Activated effector memory CD4-positive, alpha-beta T cell treated with anti-CD3 and anti-CD28 coated beads, Interleukin-2, amount 50 U/mL, for 16 hours (primary cell): ENCODE results near the gene SANBR.
"Not testable (repeated sequence)": the region's sequence is repeated elsewhere in the genome, so short reads cannot be mapped to it uniquely, and the experiment has no call there.

Source experiments
- DNase-seq: peaks from one replicate; pipeline ENCODE4 v3.0.0-alpha.2; 2020

SANBR gene

GRCh38 chr2:61065714-61066709 lies at the start of gene SANBR:
SANBR (plus strand) TSS chr2:61065871; CDS start chr2:61070351, 4,480 bp downstream.
- DNase-seq, result peak; percentile 95

- DNase-seq, result no peak
These were observed 49.7 kb upstream of the SANBR start for GRCh38 chr2:61015976-61016375.

GRCh38 chr2:61016392-61017002 lies 49.2 kb upstream of the SANBR start:
- no peak for DNase-seq

- peak; percentile 88 for DNase-seq
These were observed 48.6 kb upstream of the SANBR start for GRCh38 chr2:61017003-61017555.

GRCh38 chr2:61017556-61018317 lies 47.9 kb upstream of the SANBR start, which contains the start of the genes PEX13 and PUS10:
PEX13 (plus strand) TSS chr2:61017720; CDS start chr2:61017760, 40 bp downstream.
PUS10 (minus strand) TSS chr2:61018255; CDS start chr2:61011890, 6,365 bp downstream.
- DNase-seq, result peak; percentile 89

GRCh38 chr2:61018318-61018755 lies 47.3 kb upstream of the SANBR start:
- no peak for DNase-seq

- no peak for DNase-seq
These were observed 46.9 kb upstream of the SANBR start for GRCh38 chr2:61018798-61019197.

GRCh38 chr2:61021228-61021660 lies 44.4 kb upstream of the SANBR start:
- no peak for DNase-seq

- DNase-seq, result no peak
These were observed 42.0 kb upstream of the SANBR start for GRCh38 chr2:61023670-61024069.

- no peak for DNase-seq
These were observed 36.1 kb upstream of the SANBR start for GRCh38 chr2:61029533-61029932.

GRCh38 chr2:61034592-61034991 lies 31.1 kb upstream of the SANBR start:
- DNase-seq, result not testable (repeated sequence)

GRCh38 chr2:61036643-61037042 lies 29.0 kb upstream of the SANBR start:
- DNase-seq, result not testable (repeated sequence)

- DNase-seq, result no peak
These were observed 22.9 kb upstream of the SANBR start for GRCh38 chr2:61042807-61043206.

GRCh38 chr2:61044636-61045035 lies 21.0 kb upstream of the SANBR start:
- DNase-seq, result no peak

GRCh38 chr2:61045226-61045625 lies 20.4 kb upstream of the SANBR start:
- DNase-seq, result no peak

GRCh38 chr2:61045999-61046398 lies 19.7 kb upstream of the SANBR start:
- DNase-seq, result no peak

- DNase-seq, result no peak
These were observed 10.1 kb upstream of the SANBR start for GRCh38 chr2:61055557-61055956.

GRCh38 chr2:61057562-61057961 lies 8.1 kb upstream of the SANBR start:
- no peak for DNase-seq

GRCh38 chr2:61059382-61059781 lies 6.3 kb upstream of the SANBR start:
- DNase-seq, result no peak

GRCh38 chr2:61074100-61074499 lies 8.4 kb downstream of the SANBR start:
- DNase-seq, result no peak

GRCh38 chr2:61085883-61086282 lies 20.2 kb downstream of the SANBR start:
- no peak for DNase-seq

GRCh38 chr2:61089797-61090196 lies 24.1 kb downstream of the SANBR start:
- DNase-seq, result no peak
